ENCODE data around the gene SLC12A3.
A peak's percentile ranks its signal among the peaks of the same experiment; 100 is the strongest.
"Not testable (repeated sequence)": the region's sequence is repeated elsewhere in the genome, so short reads cannot be mapped to it uniquely, and the experiment has no call there.

The SLC12A3 gene

GRCh38 chr16:56869513-56870275, 4.7 kb downstream of the SLC12A3 start:
- peak; percentile 42 for DNase-seq

- no peak for DNase-seq
Observed at GRCh38 chr16:56870276-56870888, 5.4 kb downstream of the SLC12A3 start.

GRCh38 chr16:56871172-56871593, 6.2 kb downstream of the SLC12A3 start:
- no peak for DNase-seq

- DNase-seq, result no peak
Observed at GRCh38 chr16:56872863-56873391, 7.9 kb downstream of the SLC12A3 start.

GRCh38 chr16:56874800-56875199, 9.8 kb downstream of the SLC12A3 start:
- DNase-seq, result no peak

GRCh38 chr16:56876048-56876447, 11.0 kb downstream of the SLC12A3 start:
- no peak for DNase-seq

- DNase-seq, result no peak
Observed at GRCh38 chr16:56877486-56878182, 12.6 kb downstream of the SLC12A3 start.

GRCh38 chr16:56878282-56878854, 13.4 kb downstream of the SLC12A3 start:
- no peak for DNase-seq

GRCh38 chr16:56879276-56879675, 14.3 kb downstream of the SLC12A3 start:
- DNase-seq, result no peak

- DNase-seq, result no peak
Observed at GRCh38 chr16:56880176-56880575, 15.2 kb downstream of the SLC12A3 start.

- DNase-seq, result no peak
Observed at GRCh38 chr16:56880685-56881084, 15.7 kb downstream of the SLC12A3 start.

- no peak for DNase-seq
Observed at GRCh38 chr16:56882077-56882800, 17.2 kb downstream of the SLC12A3 start.

GRCh38 chr16:56883586-56883985, 18.6 kb downstream of the SLC12A3 start:
- no peak for DNase-seq

- DNase-seq, result no peak
Observed at GRCh38 chr16:56884026-56884582, 19.1 kb downstream of the SLC12A3 start.

- DNase-seq, result not testable (repeated sequence)
Observed at GRCh38 chr16:56884929-56885328, 19.9 kb downstream of the SLC12A3 start.

- DNase-seq, result no peak
Observed at GRCh38 chr16:56885446-56886162, 20.6 kb downstream of the SLC12A3 start.

- no peak for DNase-seq
Observed at GRCh38 chr16:56886296-56886695, 21.3 kb downstream of the SLC12A3 start.

GRCh38 chr16:56886826-56887225, 21.8 kb downstream of the SLC12A3 start:
- DNase-seq, result no peak

- DNase-seq, result no peak
Observed at GRCh38 chr16:56888806-56889205, 23.8 kb downstream of the SLC12A3 start.

- DNase-seq, result no peak
Observed at GRCh38 chr16:56889206-56889605, 24.2 kb downstream of the SLC12A3 start.

GRCh38 chr16:56891685-56892084, 26.7 kb downstream of the SLC12A3 start:
- DNase-seq, result no peak

- DNase-seq, result no peak
Observed at GRCh38 chr16:56892705-56893104, 27.7 kb downstream of the SLC12A3 start.

Measured in CD4-positive, alpha-beta T cell treated with Interleukin-17A for 1 hour (primary cell).